Activated naive CD8-positive, alpha-beta T cell treated with anti-CD3 and anti-CD28 coated beads for 36 hours (primary cell): ENCODE measurements around the gene RNU1-3. TPM values are rescaled to one million over a fixed set of nuclear protein-coding genes. Genes with fewer than 3 reads are reported as not detected.
"Not testable (repeated sequence)": the region's sequence is repeated elsewhere in the genome, so short reads cannot be mapped to it uniquely, and the experiment has no call there.

Source experiments
- DNase-seq: peaks from one replicate; pipeline ENCODE4 v3.0.0; 2021
- H3K27ac Mint-ChIP-seq: one replicate; pipeline ENCODE4 v1.8.0; 2022; ENCODE audit warnings: mild to moderate bottlenecking, moderate library complexity, mixed read lengths
- H3K27me3 Mint-ChIP-seq: one replicate; pipeline ENCODE4 v1.8.0; 2022; ENCODE audit warnings: mild to moderate bottlenecking, mixed read lengths
- H3K36me3 Mint-ChIP-seq: one replicate; pipeline ENCODE4 v1.8.0; 2021; ENCODE audit warnings: mild to moderate bottlenecking, mixed read lengths
- H3K4me1 Mint-ChIP-seq: one replicate; pipeline ENCODE4 v1.8.0; 2021; ENCODE audit warnings: mixed read lengths
- H3K4me3 Mint-ChIP-seq: one replicate; pipeline ENCODE4 v1.8.0; 2022; ENCODE audit warnings: mild to moderate bottlenecking, moderate library complexity, mixed read lengths
- H3K9me3 Mint-ChIP-seq: one replicate; pipeline ENCODE4 v1.8.0; 2022; ENCODE audit warnings: mixed read lengths
- total RNA-seq, 2 experiments: library from RNA; stranded (reverse); gene quantifications; one replicate each; pipeline ENCODE4 v1.2.3, GENCODE V29; 2021

Gene RNU1-3
- total RNA-seq, 2 experiments from 2014 or later, result 874 to 961 TPM

DNA sequence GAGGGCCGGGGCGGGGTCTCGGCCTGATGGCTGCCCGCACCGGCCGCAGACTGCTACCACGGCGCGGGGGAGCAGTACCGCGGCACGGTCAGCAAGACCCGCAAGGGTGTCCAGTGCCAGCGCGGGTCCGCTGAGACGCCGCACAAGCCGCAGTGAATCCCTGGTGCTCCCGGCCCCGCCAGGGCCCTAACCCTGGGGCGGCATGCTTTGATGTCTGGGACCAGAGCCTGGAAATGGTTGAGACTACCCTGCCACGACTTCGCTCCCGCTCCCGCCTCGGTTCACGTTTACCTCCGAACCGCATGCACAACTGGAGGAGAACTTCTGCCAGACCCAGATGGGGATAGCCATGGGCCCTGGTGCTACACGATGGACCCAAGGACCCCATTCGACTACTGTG is 18.5 kb downstream of the RNU1-3 start:
- not testable (repeated sequence) for H3K9me3 Mint-ChIP-seq, H3K4me1 Mint-ChIP-seq, DNase-seq, H3K36me3 Mint-ChIP-seq, H3K27ac Mint-ChIP-seq, H3K27me3 Mint-ChIP-seq, H3K4me3 Mint-ChIP-seq

DNA sequence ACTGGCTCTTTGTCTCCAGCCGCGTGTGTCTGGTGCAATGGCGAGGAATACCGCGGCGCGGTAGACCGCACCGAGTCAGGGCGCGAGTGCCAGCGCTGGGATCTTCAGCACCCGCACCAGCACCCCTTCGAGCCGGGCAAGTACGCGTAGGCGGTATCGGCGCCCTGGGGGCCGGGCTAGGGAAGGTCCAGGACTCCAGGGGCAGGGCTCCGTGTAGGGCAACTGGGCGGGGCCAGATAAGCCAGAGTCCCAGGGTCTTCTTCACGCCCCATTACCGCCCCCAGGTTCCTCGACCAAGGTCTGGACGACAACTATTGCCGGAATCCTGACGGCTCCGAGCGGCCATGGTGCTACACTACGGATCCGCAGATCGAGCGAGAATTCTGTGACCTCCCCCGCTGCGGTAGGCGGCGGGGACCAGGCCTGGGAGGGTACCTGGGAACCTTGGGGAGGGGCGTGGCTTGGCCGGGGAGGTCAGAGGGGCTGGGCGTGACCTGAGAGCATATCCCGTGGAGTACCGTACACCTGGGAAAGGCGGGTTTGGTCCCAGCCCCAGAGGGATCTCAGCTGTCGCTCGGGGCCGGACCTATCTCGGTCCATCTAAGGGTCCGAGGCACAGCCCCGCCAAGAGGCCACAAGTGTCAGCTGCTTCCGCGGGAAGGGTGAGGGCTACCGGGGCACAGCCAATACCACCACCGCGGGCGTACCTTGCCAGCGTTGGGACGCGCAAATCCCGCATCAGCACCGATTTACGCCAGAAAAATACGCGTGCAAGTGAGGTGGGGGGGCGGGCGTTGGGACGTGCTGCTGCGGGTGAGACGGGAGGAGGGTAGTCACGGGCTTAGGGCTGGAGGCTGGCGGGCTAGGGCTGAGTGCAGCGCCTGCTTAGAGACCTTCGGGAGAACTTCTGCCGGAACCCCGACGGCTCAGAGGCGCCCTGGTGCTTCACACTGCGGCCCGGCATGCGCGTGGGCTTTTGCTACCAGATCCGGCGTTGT is 19.3 kb downstream of the RNU1-3 start:
- H3K27ac Mint-ChIP-seq, H3K4me1 Mint-ChIP-seq, H3K9me3 Mint-ChIP-seq, DNase-seq, H3K36me3 Mint-ChIP-seq, H3K27me3 Mint-ChIP-seq: not testable (repeated sequence)
- H3K4me3 Mint-ChIP-seq, result peak overlapping the region; percentile 38

DNA sequence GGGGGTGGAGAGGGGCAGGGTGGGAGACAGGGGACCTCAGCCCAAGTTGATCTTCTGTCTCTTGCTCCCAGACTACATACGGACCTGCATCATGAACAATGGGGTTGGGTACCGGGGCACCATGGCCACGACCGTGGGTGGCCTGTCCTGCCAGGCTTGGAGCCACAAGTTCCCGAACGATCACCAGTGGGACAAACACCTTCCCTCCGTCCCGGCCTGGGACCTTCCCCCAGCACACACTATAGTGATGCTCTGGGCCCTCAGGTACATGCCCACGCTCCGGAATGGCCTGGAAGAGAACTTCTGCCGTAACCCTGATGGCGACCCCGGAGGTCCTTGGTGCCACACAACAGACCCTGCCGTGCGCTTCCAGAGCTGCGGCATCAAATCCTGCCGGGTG is 20.0 kb downstream of the RNU1-3 start:
- not testable (repeated sequence) for H3K4me1 Mint-ChIP-seq, H3K27me3 Mint-ChIP-seq, H3K27ac Mint-ChIP-seq, DNase-seq, H3K36me3 Mint-ChIP-seq, H3K4me3 Mint-ChIP-seq, H3K9me3 Mint-ChIP-seq

DNA sequence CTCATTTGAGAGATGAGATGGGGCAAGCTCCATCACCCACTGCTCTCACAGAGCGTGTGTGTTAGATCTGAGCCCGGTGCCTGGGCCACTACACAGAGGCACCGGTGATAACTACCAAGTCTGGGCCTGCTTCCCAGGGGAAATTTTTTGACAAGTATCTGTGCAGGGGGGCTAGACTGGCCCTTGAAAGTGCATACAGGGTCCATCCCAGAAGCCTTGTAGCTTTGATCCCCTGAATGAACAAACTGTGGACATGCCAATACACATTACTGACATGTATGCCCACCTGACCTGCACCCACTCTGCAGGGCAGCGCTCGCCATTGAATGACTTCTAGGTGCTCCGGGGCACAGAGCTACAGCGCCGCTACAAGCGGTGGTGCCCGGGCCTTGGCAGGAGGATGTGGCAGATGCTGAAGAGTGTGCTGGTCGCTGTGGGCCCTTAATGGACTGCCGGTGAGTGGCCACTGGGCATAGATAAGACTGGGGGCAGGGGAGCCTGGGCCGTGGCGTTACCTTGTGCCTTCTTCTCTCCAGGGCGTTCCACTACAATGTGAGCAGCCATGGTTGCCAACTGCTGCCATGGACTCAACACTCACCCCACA is 20.6 kb downstream of the RNU1-3 start:
- H3K27me3 Mint-ChIP-seq, DNase-seq, H3K4me1 Mint-ChIP-seq, H3K27ac Mint-ChIP-seq, H3K36me3 Mint-ChIP-seq, H3K9me3 Mint-ChIP-seq, H3K4me3 Mint-ChIP-seq: not testable (repeated sequence)

DNA sequence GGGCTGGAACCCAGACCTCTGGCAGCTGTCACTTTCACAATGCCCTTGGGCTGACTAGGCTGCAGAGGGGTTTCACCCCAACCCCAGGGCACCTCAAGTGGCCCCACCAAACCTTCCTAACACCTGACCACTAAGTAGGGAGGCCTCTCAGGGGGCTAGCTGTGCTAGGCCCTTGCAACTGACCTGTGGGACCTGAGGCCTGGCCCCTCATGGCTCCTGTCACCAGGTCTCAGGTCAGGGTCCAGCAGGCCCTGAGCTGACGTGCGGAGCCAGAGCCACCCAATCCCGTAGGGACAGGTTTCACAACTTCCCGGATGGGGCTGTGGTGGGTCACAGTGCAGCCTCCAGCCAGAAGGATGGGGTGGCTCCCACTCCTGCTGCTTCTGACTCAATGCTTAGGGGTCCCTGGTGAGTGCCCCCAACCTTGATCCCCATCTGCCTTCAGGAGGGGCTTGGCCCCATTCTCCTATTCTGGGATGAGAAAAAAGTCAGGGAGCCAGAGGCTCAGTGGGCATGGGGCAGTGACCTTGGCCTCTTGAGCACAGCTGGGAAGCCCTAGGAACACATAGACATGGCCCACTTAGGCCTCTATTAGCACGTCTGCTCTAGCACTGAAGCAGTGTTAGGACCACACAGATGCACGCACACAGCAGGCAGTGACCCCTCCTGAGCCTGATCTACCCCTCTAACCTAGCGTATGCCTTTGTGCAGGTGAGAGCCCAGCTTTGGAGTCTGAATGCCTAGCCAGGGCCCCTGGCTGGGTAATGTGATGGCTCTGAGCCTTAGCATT is 21.3 kb downstream of the RNU1-3 start:
- DNase-seq, H3K27ac Mint-ChIP-seq, H3K27me3 Mint-ChIP-seq, H3K4me1 Mint-ChIP-seq, H3K36me3 Mint-ChIP-seq, H3K9me3 Mint-ChIP-seq, H3K4me3 Mint-ChIP-seq: not testable (repeated sequence)

DNA sequence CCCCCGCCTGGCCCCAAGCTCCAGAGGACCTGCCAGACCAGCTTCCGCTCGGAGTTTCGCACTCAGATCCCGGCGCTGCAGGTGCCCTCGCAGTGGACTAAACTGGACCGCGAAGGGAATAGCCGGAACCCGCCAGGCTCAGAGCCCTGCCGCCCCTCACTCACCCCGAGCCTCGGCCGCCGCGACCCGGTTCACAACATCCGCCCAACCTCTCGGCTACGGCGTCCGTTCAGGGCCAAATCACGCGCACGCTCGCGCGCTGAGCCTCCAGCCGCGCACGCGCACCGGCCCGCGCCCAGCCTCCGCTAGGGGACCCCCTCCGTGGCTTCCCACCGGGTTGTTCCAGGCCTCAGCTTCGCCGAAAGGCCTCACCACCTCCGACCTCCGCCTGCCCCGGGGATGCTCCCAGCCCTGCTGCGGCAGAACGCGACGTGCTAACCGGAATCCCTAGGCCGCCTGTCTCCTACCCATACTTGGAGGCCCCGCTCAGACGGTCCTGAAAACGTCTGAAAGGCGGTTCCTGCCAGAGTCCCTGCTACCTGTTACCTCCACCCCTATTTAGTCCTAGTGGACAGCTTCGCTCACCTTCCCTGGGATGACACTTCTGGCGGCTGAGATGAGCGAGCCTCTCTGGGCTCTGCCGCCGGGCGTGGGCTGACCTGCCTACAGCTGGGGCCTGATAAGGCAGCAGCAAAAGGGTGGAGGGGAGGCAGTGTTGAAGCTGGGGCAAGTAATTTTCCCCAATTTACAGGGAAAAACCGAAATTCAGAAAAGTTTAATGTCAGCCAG is 22.1 kb downstream of the RNU1-3 start:
- H3K27ac Mint-ChIP-seq, H3K36me3 Mint-ChIP-seq, H3K27me3 Mint-ChIP-seq, H3K4me3 Mint-ChIP-seq, H3K4me1 Mint-ChIP-seq, H3K9me3 Mint-ChIP-seq: not testable (repeated sequence)
- peak; percentile 100 for DNase-seq

DNA sequence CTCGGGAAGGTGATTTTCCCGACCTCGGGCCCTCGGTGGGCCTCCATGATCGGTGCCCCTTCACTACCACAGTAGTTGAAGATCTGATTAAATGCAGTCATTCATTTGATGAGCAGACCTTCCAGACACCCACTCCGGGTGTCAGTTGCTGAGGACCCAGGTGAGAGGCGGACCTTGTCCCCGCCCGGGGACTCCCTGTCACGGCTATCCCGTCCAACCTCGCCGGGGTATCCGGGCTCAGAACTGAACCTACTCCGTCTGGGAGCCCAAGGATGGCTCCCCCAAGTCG is 22.6 kb downstream of the RNU1-3 start:
- no peak overlapping the region for H3K4me3 Mint-ChIP-seq
- peaks cover 1% of the 10 kb centered on the region for H3K4me1 Mint-ChIP-seq

DNA sequence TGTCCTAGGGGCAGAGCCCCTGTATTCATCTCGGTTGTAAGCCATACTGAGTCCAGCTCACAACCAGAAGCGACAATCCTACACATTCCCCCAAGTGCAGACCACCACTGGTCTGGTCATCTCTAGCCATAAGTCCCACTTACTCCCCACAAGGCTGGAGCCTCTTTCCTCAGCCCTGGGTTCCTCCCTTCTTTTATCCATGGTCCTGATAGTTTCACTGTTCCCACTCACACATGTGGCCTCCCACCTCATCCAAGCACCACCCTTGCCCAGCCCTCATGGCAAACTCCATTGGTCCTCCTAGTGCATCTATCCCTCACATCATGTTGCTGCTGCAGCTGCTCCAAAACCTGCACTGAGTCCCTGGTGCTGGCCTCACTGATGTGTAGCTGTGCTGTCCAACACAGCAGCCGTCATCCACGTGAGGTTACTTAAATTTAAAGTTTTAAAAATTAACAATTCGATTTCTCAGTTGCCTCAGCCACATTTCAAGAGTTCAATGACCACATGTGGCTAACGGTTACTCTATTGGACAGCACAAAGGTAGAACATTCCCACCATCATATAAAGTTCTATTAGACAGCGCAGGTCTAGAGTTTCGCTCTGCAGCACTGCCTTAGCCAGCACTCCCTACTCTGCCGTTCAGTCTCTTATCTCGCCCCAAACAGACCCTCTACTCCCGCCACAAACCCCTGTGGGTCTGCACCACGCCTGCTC is 23.1 kb downstream of the RNU1-3 start:
- H3K4me1 Mint-ChIP-seq, DNase-seq, H3K27ac Mint-ChIP-seq, H3K4me3 Mint-ChIP-seq, H3K27me3 Mint-ChIP-seq, H3K36me3 Mint-ChIP-seq, H3K9me3 Mint-ChIP-seq: not testable (repeated sequence)

More for the DNA sequence above, 22.6 kb downstream of the RNU1-3 start:
- no peak overlapping the region for H3K27ac Mint-ChIP-seq
- no peaks in the 10 kb centered on the region for H3K36me3 Mint-ChIP-seq
- no peaks in the 10 kb centered on the region for H3K9me3 Mint-ChIP-seq
- no peaks in the 10 kb centered on the region for H3K27me3 Mint-ChIP-seq
- no peak for DNase-seq

DNA sequence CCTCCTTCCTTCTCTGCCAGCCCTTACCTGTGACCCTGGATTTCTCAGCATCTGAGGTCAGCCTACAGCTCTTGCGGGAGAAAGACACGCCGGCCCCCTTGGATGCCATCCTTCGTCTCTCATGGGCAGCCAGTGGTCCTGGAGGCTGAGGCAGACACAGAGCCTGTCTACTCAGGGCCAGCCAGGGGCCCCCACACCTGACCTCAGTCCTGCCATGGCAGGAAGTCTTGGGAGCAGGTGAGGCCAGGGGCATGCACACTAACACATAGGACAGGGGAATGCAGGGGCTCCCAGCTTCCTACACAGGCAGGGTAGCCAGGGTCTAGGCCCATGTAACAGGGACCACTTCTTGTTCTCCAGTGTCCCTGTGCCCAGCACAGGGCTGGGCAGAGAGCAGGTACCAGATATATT is 23.7 kb downstream of the RNU1-3 start:
- H3K27me3 Mint-ChIP-seq, H3K4me3 Mint-ChIP-seq, H3K9me3 Mint-ChIP-seq: not testable (repeated sequence)

DNA sequence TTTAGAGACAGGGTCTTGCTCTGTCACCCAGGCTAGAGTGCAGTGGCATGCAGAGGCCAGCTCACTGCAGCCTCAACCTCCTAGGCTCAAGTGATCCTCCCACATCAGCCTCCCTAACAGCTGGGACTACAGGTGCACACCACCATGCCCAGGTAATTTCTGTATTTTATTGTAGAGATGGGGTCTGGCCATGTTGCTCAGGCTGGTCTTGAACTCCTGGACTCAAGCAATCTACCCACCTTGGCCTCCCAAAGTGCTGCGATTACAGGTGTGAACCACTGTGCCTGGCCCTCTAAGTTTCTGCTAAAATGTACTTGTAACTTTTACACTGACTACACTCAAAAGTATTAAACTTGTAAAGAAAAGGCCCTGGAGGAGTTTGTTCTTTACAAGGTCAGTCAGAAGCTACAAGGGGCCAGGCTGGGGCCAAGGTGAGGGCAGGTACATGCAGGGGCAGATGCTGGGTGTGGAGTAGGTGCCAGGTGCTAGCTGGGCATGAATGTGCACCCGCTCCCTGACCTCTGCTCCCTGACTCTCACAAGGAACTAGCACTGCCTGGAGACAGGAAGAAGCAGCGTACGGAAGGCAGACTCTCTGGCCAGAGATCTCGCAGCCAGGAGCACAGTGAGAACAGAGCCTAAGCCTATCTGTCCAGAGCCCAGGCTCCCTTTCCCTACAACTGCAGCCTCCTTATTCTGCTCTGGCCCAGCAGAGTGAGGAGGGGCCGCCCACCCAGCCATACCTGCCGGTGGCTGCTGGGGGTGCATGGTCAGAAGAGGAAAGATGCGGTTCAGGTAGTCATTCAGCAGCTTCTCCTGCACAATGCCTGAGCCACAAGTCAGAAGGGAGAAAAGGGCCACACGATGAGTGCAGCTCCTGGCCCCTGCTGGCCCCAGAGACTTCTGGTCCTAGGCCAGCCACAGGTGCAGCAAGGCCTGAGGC is 24.5 kb downstream of the RNU1-3 start:
- not testable (repeated sequence) for H3K9me3 Mint-ChIP-seq, H3K36me3 Mint-ChIP-seq, H3K27me3 Mint-ChIP-seq, DNase-seq, H3K27ac Mint-ChIP-seq, H3K4me3 Mint-ChIP-seq, H3K4me1 Mint-ChIP-seq

More for the DNA sequence above, 23.7 kb downstream of the RNU1-3 start:
- not testable (repeated sequence) for H3K4me1 Mint-ChIP-seq, H3K27ac Mint-ChIP-seq, DNase-seq, H3K36me3 Mint-ChIP-seq

DNA sequence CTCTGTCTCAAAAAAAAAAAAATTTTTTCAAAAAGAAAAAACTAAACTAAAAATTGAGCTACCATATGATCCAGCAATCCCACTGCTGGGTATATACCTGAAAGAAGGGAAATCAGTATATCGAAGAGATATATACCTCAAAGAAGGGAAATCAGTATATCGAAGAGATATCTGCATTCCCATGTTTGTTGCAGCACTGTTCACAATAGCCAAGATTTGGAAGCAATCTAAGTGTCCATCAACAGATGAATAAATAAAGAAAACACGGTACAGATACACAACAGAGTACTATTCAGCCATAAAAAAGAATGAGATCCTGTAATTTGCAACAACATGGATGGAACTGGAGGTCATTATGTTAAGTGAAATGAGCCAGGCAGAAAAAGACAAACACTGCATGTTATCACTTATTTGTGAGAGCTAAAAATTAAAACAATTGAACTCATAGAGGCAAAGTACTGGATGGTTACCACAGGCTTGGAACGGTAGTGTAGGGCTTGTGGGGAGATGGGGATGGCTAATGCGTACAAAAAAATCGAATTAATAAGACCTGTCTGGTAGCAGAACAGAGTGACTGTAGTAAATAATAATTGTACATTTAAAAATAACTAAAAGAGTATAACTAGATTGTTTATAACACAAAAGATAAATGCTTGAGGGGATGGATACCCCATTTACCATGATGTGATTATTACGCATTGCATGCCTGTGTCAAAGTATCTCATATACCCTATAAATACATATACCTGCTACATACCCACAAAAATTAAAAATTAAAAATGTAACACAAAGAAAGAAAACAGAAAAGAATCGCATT is 25.4 kb downstream of the RNU1-3 start:
- H3K27ac Mint-ChIP-seq, H3K36me3 Mint-ChIP-seq, H3K27me3 Mint-ChIP-seq, H3K9me3 Mint-ChIP-seq, H3K4me3 Mint-ChIP-seq, DNase-seq, H3K4me1 Mint-ChIP-seq: not testable (repeated sequence)

DNA sequence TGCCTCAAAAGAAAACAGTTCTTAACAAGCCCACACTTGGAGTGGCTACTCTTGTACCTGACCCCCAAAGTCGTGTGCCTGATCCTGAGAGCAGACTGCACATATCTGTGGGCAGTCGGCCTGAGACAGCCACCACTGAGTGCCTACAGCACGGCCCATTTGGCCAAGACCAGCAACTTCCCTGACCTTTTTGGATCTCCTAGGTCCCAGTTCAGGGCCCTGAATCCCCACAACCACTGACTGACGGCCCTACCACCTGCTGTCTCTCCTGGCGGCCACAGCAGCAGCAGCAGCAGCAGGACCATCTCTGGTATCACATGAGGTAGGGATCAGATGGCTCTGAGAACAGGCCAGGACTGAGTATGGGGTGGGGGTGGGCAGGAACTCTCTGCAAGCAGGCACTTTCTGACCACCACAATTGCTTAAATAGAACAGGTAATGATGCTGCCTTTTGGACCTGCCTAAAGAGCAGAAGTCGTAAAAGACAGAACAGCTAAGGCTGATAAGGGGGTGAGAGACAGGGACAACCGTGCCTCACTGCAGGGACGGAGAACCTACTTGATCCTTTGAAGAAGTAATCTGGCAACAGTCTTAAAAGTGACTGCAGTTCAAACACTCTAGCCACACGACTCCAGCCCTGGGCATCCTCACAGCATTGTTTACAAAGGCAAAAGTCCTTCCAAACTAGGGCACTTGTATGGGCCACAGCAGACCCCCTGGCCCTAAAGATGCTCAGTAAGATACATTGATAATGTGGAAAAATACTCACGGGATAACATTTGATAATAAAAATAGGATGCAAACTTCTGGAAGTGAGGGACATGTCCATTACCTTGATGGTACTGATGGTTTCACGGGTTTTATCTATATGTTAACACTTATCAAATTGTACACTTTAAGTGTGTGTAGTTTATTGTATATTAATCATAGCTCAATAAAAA is 27.4 kb downstream of the RNU1-3 start:
- H3K27me3 Mint-ChIP-seq, H3K4me1 Mint-ChIP-seq, H3K4me3 Mint-ChIP-seq, H3K27ac Mint-ChIP-seq, H3K9me3 Mint-ChIP-seq, DNase-seq, H3K36me3 Mint-ChIP-seq: not testable (repeated sequence)
